HS-5 (cell line): ENCODE data around the gene PRDM12.

Experiments
- DNase-seq: peaks from one replicate; pipeline ENCODE4 v3.0.0-alpha.2; 2012; ENCODE audit warnings: low read depth

Gene PRDM12

GRCh38 chr9:130664251-130665028 lies at the start of gene PRDM12:
PRDM12 (plus strand) TSS chr9:130664594; CDS start chr9:130664654, 60 bp downstream.
- no peak for DNase-seq

GRCh38 chr9:130616451-130616850 lies 47.9 kb upstream of the PRDM12 start:
- no peak for DNase-seq

GRCh38 chr9:130623466-130623865 lies 40.9 kb upstream of the PRDM12 start:
- no peak for DNase-seq

GRCh38 chr9:130624154-130624553 lies 40.2 kb upstream of the PRDM12 start:
- no peak for DNase-seq

- DNase-seq: no peak
Measured at GRCh38 chr9:130626249-130626996, 38.0 kb upstream of the PRDM12 start.

- DNase-seq: no peak
Measured at GRCh38 chr9:130627051-130627450, 37.3 kb upstream of the PRDM12 start.

- no peak for DNase-seq
Measured at GRCh38 chr9:130627896-130628792, 36.2 kb upstream of the PRDM12 start.

- no peak for DNase-seq
Measured at GRCh38 chr9:130629443-130630070, 34.8 kb upstream of the PRDM12 start.

- DNase-seq: no peak
Measured at GRCh38 chr9:130630071-130630450, 34.3 kb upstream of the PRDM12 start.

- no peak for DNase-seq
Measured at GRCh38 chr9:130630506-130631330, 33.7 kb upstream of the PRDM12 start.

- DNase-seq: no peak
Measured at GRCh38 chr9:130631331-130632080, 32.9 kb upstream of the PRDM12 start.

GRCh38 chr9:130632081-130632710 lies 32.2 kb upstream of the PRDM12 start:
- no peak for DNase-seq

- DNase-seq: no peak
Measured at GRCh38 chr9:130632841-130633240, 31.6 kb upstream of the PRDM12 start.

- no peak for DNase-seq
Measured at GRCh38 chr9:130633336-130634190, 30.8 kb upstream of the PRDM12 start.

GRCh38 chr9:130634191-130634768 lies 30.1 kb upstream of the PRDM12 start:
- DNase-seq: no peak

GRCh38 chr9:130634801-130635200 lies 29.6 kb upstream of the PRDM12 start:
- DNase-seq: no peak

GRCh38 chr9:130635306-130635705 lies 29.1 kb upstream of the PRDM12 start:
- no peak for DNase-seq
